Testis (tissue), 2 donors: ENCODE results near the gene MAEA.

Experiments
- CTCF ChIP-seq, 3 experiments: fragments of 450-650 bp in 2 of 3; fragments of 200-600 bp in 1 of 3; sonication (generic) in 1 of 3; IDR thresholded peaks; one replicate each; pipeline ENCODE4 v1.5.1; 2016 to 2019; ENCODE audit warnings: antibody characterized with exemption in 3 of 3, mild to moderate bottlenecking in 2 of 3, moderate library complexity in 1 of 3
- POLR2A ChIP-seq: fragments of 450-650 bp; IDR thresholded peaks from one replicate; pipeline ENCODE4 v1.6.1; 2017; ENCODE audit warnings: antibody characterized with exemption, mild to moderate bottlenecking, moderate library complexity

GRCh38 chr4:1291091-1291490 lies 1.4 kb downstream of the MAEA start:
- no peak for TF ChIP-seq CTCF (IDR thresholded peaks at IDR 0.05)
- TF ChIP-seq POLR2A, result no peak
